Liver (tissue), 9 donors: Measurements from ENCODE around the gene FOXN3. TPM values are rescaled to one million over a fixed set of nuclear protein-coding genes. Genes with fewer than 3 reads are reported as not detected.

Source experiments
- DNase-seq: peaks from one replicate; pipeline ENCODE4 v3.0.0-alpha.2; 2017; ENCODE audit warnings: low spot score
- H3K27ac ChIP-seq, 2 donors: one replicate each; pipeline ENCODE4 v1.7.0; 2013; ENCODE audit warnings: inconsistent platforms in 2 of 2, low read length in 2 of 2, control low read depth in 1 of 2, low read depth in 1 of 2, mild to moderate bottlenecking in 1 of 2
- H3K27me3 ChIP-seq, 4 donors: one replicate each; pipeline versions ENCODE4 v1.6.1 to v1.7.0; 2013; ENCODE audit warnings: low read length in 3 of 4, inconsistent platforms in 1 of 4, mild to moderate bottlenecking in 1 of 4, moderate library complexity in 1 of 4; ENCODE audit not compliant: control insufficient read depth in 4 of 4, insufficient read depth in 4 of 4
- H3K36me3 ChIP-seq, 4 donors: one replicate each; pipeline versions ENCODE4 v1.6.1 to v1.7.0; 2013; ENCODE audit warnings: low read length in 3 of 4, mild to moderate bottlenecking in 3 of 4, low read depth in 1 of 4, moderate library complexity in 1 of 4; ENCODE audit not compliant: control insufficient read depth in 4 of 4, insufficient read depth in 3 of 4
- H3K4me1 ChIP-seq, 4 donors: one replicate each; pipeline versions ENCODE4 v1.6.1 to v1.7.0; 2013; ENCODE audit warnings: low read length in 3 of 4, mild to moderate bottlenecking in 3 of 4, moderate library complexity in 1 of 4; ENCODE audit not compliant: control insufficient read depth in 4 of 4, insufficient read depth in 4 of 4
- H3K4me3 ChIP-seq, 3 donors: one replicate each; pipeline versions ENCODE4 v1.6.1 to v1.7.0; 2013; ENCODE audit warnings: low read length in 3 of 3, control low read depth in 1 of 3, low read depth in 1 of 3, mild to moderate bottlenecking in 1 of 3
- H3K9ac ChIP-seq, 2 donors: one replicate each; pipeline ENCODE4 v1.7.0; 2013; ENCODE audit warnings: low read length in 2 of 2, mild to moderate bottlenecking in 2 of 2, moderate library complexity in 2 of 2, control low read depth in 1 of 2, low read depth in 1 of 2
- H3K9me3 ChIP-seq, 4 donors: one replicate each; pipeline versions ENCODE4 v1.6.1 to v1.7.0; 2013; ENCODE audit warnings: low read length in 3 of 4; ENCODE audit not compliant: control insufficient read depth in 4 of 4
- ATF3 ChIP-seq: IDR thresholded peaks from 2 replicates; pipeline ENCODE4 v1.6.1; 2016; ENCODE audit warnings: antibody characterized with exemption
- CTCF ChIP-seq: fragments of 150-350 bp; IDR thresholded peaks from 2 replicates; pipeline ENCODE4 v1.5.1; 2017; ENCODE audit warnings: improper control_type of control experiment, low read depth, low read length; ENCODE audit not compliant: missing input control
- EGR1 ChIP-seq, 2 donors: IDR thresholded peaks; 2 replicates each; pipeline ENCODE4 v1.6.1; 2016 to 2018; ENCODE audit warnings: antibody characterized with exemption in 2 of 2, low read depth in 2 of 2
- FOXA1 ChIP-seq: IDR thresholded peaks from 2 replicates; pipeline ENCODE4 v1.6.1; 2016; ENCODE audit warnings: antibody characterized with exemption
- FOXA2 ChIP-seq: IDR thresholded peaks from 2 replicates; pipeline ENCODE4 v1.6.1; 2016; ENCODE audit warnings: antibody characterized with exemption
- HNF4A ChIP-seq, 2 donors: conservative IDR thresholded peaks; 2 replicates each; pipeline ENCODE4 v1.6.1; 2016; ENCODE audit warnings: antibody characterized with exemption in 2 of 2, mild to moderate bottlenecking in 2 of 2
- HNF4G ChIP-seq: IDR thresholded peaks from 2 replicates; pipeline ENCODE4 v1.6.1; 2016; ENCODE audit warnings: antibody characterized with exemption
- JUND ChIP-seq, 2 donors: IDR thresholded peaks; 2 replicates each; pipeline ENCODE4 v1.6.1; 2016; ENCODE audit warnings: antibody characterized with exemption in 2 of 2
- NR2F2 ChIP-seq: IDR thresholded peaks from 2 replicates; pipeline ENCODE4 v1.6.1; 2016; ENCODE audit warnings: antibody characterized with exemption
- RAD21 ChIP-seq, 2 donors: IDR thresholded peaks; 2 replicates each; pipeline ENCODE4 v1.6.1; 2016; ENCODE audit warnings: antibody characterized with exemption in 2 of 2, mild to moderate bottlenecking in 2 of 2
- REST ChIP-seq: IDR thresholded peaks from 2 replicates; pipeline ENCODE4 v1.6.1; 2016; ENCODE audit warnings: antibody characterized with exemption, mild to moderate bottlenecking
- RXRA ChIP-seq, 2 donors: IDR thresholded peaks; 2 replicates each; pipeline ENCODE4 v1.6.1; 2017 to 2018; ENCODE audit warnings: antibody characterized with exemption in 2 of 2, mild to moderate bottlenecking in 1 of 2
- SP1 ChIP-seq: IDR thresholded peaks from 2 replicates; pipeline ENCODE4 v1.6.1; 2018; ENCODE audit warnings: antibody characterized with exemption, mild to moderate bottlenecking
- TAF1 ChIP-seq: conservative IDR thresholded peaks from 2 replicates; pipeline ENCODE4 v1.6.1; 2016; ENCODE audit warnings: antibody characterized with exemption, mild to moderate bottlenecking
- YY1 ChIP-seq: IDR thresholded peaks from 2 replicates; pipeline ENCODE4 v1.6.1; 2016; ENCODE audit warnings: antibody characterized with exemption, mild to moderate bottlenecking
- ZBTB33 ChIP-seq: IDR thresholded peaks from 2 replicates; pipeline ENCODE4 v1.6.1; 2016; ENCODE audit warnings: antibody characterized with exemption
- WGBS: extraction: QIAGEN DNeasy Blood & Tissue Kit; methylation state at CpG from one replicate; pipeline ENCODE4 v1.1.7; 2013; 5-methylcytosine and 5-hydroxymethylcytosine counted together
- polyA plus RNA-seq, 2 donors: library from polyadenylated mRNA; stranded (reverse) in 1 of 2; unstranded in 1 of 2; fragments of 200-250 nt in 1 of 2; fragments of >200 nt in 1 of 2; fragmentation: Nextera tagmentation in 1 of 2; extraction: Ambion mirVana in 1 of 2; gene quantifications; one replicate each; pipeline versions ENCODE4 v1.2.1 to v1.2.3, GENCODE V29; 2013 to 2015
- total RNA-seq, 2 donors: library from RNA; depleted of rRNA; stranded (reverse); fragments of >200 nt; gene quantifications; one replicate each; pipeline ENCODE4 v1.2.3, GENCODE V29; 2014
- donor health status: healthy.
- donor health status: healthy.
- donor health status: healthy.
- donor health status: healthy.
- donor health status: healthy.

FOXN3 gene
- total and polyA plus RNA-seq, 4 donors, result 17.8 to 44.8 (median 35.3) TPM

GRCh38 chr14:89163031-89163636 is 253.9 kb downstream of the FOXN3 start:
- Histone ChIP-seq H3K9ac (no peak overlapping the region), H3K4me3 (no peak overlapping the region), H3K9me3 (no peaks in the 10 kb centered on the region), H3K4me1 (no peaks in the 10 kb centered on the region), H3K36me3 (peaks cover 0 to 14% (median 6%) of the 10 kb centered on the region in 4 donors), H3K27me3 (no peaks in the 10 kb centered on the region), H3K27ac (no peak overlapping the region)
- WGBS, result 96% methylated on average over 17 of the region's 17 CpGs
- no peak for DNase-seq
- TF ChIP-seq NR2F2, result no peak
- no peak for TF ChIP-seq ZBTB33
- no peak for TF ChIP-seq CTCF
- TF ChIP-seq EGR1 (IDR thresholded peaks at IDR 0.05; ENCODE audit: low read depth in 2 of 2), result no peak
- TF ChIP-seq HNF4A (conservative IDR thresholded peaks at IDR 0.05), result no peak
- no peak for TF ChIP-seq HNF4G
- no peak for TF ChIP-seq RAD21 (IDR thresholded peaks at IDR 0.05)
- TF ChIP-seq FOXA1, result no peak
- no peak for TF ChIP-seq RXRA (IDR thresholded peaks at IDR 0.05)
- no peak for TF ChIP-seq ATF3
- no peak for TF ChIP-seq JUND (IDR thresholded peaks at IDR 0.05)
- TF ChIP-seq YY1, result no peak

- DNase-seq, result no peak
- TF ChIP-seq TAF1 (no peak), RXRA (IDR thresholded peaks at IDR 0.05) (no peak), FOXA1 (no peak), EGR1 (IDR thresholded peaks at IDR 0.05; ENCODE audit: low read depth in 2 of 2) (no peak), REST (no peak), SP1 (no peak), ZBTB33 (no peak), JUND (IDR thresholded peaks at IDR 0.05) (no peak), FOXA2 (no peak), HNF4G (no peak), ATF3 (no peak), YY1 (no peak)
- H3K36me3 ChIP-seq, result peaks cover 0 to 11% (median 5%) of the 10 kb centered on the region in 4 donors
- H3K9me3 ChIP-seq, result no peaks in the 10 kb centered on the region
- no peaks in the 10 kb centered on the region for H3K27me3 ChIP-seq
- no peaks in the 10 kb centered on the region for H3K4me1 ChIP-seq
- 96% methylated on average over 22 of the region's 22 CpGs for WGBS
- no peak overlapping the region for H3K4me3 ChIP-seq
- no peak overlapping the region for H3K9ac ChIP-seq
- no peak overlapping the region for H3K27ac ChIP-seq
These were observed 254.4 kb downstream of the FOXN3 start for GRCh38 chr14:89162586-89162985.
